ENCODE data around the gene PPIL1.

Gene PPIL1

DNA sequence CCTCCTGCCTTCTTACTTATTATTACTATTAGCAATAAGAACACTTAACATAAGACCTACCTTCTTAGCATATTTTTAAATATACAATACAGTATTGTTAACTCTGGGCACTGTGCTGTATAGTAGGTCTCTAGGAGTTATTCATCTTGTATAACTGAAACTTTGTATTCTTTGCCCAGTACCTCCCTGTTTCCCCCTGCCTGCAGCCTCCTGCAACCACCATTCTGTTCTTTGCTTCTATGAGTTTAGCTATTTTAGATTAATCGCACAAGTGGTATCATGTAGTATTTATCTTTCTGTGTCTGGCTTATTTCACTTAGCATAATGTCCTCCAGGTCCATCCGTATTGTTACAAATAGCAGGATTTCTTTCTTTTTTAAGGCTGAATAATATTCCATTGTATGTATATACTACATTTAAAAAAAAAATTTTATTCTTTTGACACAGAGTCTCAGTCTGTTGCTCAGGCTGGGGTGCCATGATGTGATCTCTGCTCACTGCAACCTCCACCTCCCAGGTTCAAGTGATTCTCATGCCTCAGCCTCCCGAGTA is 15.6 kb upstream of the PPIL1 start:
- no peak for DNase-seq (ENCODE audit: insufficient read length, low spot score)
- no peak for FAIRE-seq

DNA sequence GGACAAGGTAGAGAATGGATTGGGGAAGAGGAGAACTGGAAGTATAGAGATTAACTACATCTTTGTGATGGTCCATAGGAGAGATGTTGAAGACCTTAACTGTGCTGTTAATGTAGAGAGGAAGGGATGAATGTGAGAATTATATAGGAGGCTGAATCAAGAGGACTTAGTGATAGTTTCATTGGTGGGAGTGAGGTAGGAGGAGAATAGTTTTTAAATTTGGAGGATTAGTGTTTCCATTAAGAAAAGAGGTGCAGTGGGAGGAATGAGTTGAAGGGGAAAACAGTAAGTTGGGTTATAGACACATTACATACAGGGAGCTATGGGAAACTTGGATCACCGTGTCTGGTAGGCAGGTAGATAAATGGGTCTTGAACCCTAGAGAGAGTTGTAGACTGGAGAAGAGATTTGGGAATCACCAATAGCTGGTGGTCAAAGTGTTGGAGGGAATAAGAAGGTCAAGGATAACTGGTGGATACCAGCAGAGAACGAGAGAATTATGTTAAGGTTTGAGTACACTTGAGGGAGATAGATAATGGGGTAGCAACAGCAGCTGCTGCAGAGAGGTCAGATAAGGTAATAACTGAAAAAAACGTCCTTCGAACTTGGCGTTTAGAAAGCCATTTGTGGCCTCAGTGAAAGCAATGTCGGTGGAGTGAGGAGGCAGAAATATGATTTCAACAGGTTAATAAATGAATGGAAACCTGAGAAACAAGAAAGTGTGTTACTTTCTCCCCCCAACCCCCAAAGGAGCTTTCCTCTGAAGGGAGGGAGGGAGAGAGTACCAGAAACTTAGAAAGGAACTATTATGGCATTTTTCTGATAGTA is 14.3 kb upstream of the PPIL1 start:
- no peak for DNase-seq (ENCODE audit: insufficient read length, low spot score)
- FAIRE-seq, result no peak

GRCh38 chr6:36888115-36888643 is 13.6 kb upstream of the PPIL1 start:
- FAIRE-seq (no peak), DNase-seq (ENCODE audit: insufficient read length, low spot score) (no peak)

GRCh38 chr6:36886950-36887618 is 12.5 kb upstream of the PPIL1 start:
- no peak for DNase-seq (ENCODE audit: insufficient read length, low spot score)
- FAIRE-seq, result no peak

GRCh38 chr6:36885461-36886401 is 11.1 kb upstream of the PPIL1 start, which contains the start of gene C6orf89:
TSS of gene C6orf89 (plus strand) at chr6:36885952. CDS start at chr6:36899445, 13,493 bp downstream.
- FAIRE-seq (peak; percentile 85), DNase-seq (ENCODE audit: insufficient read length, low spot score) (peak; percentile 94)

DNA sequence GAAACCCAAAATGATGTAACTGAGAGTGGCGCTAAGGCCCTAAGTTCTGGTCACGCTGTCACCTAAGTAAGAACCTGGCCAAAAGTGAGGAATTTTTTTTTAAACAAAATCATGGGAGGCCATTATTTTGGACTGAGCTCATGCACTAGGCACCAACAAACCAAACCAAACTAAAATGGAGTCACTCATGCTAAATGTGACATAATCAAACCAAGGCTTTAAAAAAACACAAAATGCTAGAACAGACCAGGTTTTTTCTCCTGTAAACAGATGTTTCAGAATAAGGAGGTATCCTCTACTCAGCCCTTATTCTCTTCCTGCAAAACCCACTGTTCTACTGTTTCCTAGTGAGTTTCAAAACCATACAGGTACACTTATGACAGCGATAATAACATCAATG is 10.0 kb upstream of the PPIL1 start:
- FAIRE-seq (no peak), DNase-seq (ENCODE audit: insufficient read length, low spot score) (no peak)

DNA sequence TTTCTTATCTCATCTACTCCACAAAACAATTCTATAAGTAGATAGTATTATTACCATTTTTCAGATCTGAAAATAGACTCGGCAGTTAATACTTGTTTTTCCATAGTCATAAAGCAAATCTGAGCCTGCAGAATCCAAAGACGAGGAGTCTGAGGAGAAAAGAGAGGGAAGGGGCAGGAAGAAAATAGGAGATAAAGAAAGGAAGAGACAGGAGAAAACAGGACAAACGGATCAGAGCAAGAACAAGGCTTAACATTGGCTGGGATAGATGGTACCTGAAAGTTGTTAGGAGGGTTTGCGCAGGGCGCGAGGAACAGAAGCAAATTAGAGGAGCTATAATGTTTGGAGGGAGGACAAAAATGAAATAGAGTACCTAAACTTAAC is 639 bp upstream of the PPIL1 start:
- no peak for DNase-seq (ENCODE audit: insufficient read length, low spot score)
- no peak for FAIRE-seq

DNA sequence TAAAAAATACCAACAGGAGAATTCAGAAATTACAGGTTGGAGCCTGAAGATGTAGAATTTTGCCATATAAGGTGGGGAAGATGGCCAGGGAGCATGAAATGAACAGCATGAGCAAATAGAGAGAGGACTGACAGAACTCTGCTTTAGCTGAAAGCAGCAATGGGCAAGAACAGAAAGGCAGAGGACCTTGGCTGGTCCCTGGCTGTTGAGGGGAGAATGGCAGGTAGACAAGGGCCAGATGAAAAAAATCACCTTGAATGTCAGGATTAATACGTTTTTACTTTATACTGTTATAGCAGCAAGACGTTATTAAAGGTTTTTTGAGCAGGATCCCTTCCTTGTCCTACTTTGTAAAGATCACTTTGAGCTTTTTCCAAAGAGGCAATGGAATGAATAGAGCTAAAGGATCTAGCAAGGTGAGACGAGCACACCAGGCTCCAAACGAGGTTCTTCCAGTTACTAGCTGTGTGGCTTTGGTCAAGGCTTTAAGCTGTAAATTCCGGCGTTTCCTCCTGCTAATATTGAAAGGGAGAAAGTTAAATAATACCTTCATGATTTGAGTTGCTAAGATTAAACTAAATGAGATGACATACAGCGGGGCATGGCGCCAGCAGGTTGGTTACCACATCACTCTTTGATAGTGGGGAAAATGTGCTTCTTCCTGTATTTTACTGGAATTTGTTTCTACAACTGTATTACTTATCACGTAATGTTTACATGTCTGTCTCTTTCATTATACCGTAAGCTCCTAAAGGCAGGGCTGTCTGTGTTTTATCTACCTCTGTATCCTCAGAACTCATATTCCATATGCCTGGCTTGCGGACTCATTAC is 776 bp downstream of the PPIL1 start:
- FAIRE-seq, result no peak

GRCh38 chr6:36873115-36873514 is 1.5 kb downstream of the PPIL1 start:
- DNase-seq (ENCODE audit: insufficient read length, low spot score), result no peak
- FAIRE-seq, result no peak

More for the DNA sequence above, 776 bp downstream of the PPIL1 start:
- DNase-seq (ENCODE audit: insufficient read length, low spot score), result no peak

GRCh38 chr6:36871686-36872085 is 2.9 kb downstream of the PPIL1 start:
- DNase-seq (ENCODE audit: insufficient read length, low spot score) (no peak), FAIRE-seq (no peak)

- FAIRE-seq (no peak), DNase-seq (ENCODE audit: insufficient read length, low spot score) (no peak)
Measured at GRCh38 chr6:36867471-36868224, 7.0 kb downstream of the PPIL1 start.

DNA sequence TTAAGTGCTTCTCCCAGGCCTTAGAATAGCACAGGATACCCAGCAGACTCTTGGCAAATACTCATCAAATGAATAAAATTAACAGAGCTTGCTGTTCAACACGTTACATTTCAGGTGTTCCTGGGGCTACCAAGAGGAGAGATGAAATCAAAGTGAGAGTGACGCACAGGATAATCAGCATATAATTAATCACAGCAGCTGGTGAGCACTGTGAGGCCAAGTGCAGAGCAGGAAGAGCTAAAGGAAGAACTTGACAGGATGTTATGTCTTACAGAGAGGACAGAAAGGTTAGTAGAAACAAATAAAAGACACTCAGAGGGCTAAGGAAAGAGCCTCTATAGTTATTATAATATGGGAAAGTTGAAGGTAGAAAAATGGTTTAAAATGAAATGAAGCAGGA is 8.8 kb downstream of the PPIL1 start:
- DNase-seq (ENCODE audit: insufficient read length, low spot score), result no peak
- FAIRE-seq, result no peak

- FAIRE-seq, result no peak
Measured at GRCh38 chr6:36863670-36864540, 10.7 kb downstream of the PPIL1 start.

GRCh38 chr6:36862848-36863382 is 11.7 kb downstream of the PPIL1 start:
- no peak for FAIRE-seq
- DNase-seq (ENCODE audit: insufficient read length, low spot score), result no peak

More at GRCh38 chr6:36863670-36864540, 10.7 kb downstream of the PPIL1 start:
- DNase-seq (ENCODE audit: insufficient read length, low spot score), result no peak

- DNase-seq (ENCODE audit: insufficient read length, low spot score), result no peak
Measured at GRCh38 chr6:36862164-36862847, 12.3 kb downstream of the PPIL1 start.

GRCh38 chr6:36860126-36860525 is 14.5 kb downstream of the PPIL1 start:
- FAIRE-seq (no peak), DNase-seq (ENCODE audit: insufficient read length, low spot score) (no peak)

More at GRCh38 chr6:36862164-36862847, 12.3 kb downstream of the PPIL1 start:
- no peak for FAIRE-seq

DNA sequence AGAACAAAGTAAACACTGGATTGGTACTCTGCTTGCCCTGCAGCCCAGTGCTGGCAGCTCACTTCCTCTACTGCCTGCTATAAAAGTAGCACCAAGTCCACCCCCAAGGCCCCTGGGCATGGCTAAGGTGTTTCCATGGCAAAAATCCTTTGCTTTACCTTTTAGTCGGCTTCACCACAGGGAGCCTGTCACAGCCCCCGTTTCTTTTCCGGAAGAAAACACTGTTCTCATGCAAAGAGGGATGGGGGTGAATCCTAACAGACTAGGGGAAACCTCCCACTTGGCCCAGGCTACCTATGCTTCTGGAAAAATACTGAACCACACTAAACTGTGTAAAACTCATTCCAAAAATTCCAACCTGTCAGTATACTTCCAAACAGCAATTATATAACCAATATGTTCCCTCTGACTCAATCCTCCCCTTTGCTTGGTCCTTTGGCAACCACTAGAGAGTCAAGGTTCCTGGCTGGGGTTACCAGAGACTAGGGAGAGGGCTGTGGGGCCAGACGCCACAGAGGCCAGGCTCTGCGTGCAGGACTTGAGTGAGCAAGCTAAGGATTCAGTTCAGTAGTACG is 16.1 kb downstream of the PPIL1 start:
- no peak for DNase-seq (ENCODE audit: insufficient read length, low spot score)
- FAIRE-seq, result peak; percentile 40

All from HTR-8/SVneo (cell line).